ENCODE data around the gene CDKN2AIPNL. TPM values are rescaled to one million over a fixed set of nuclear protein-coding genes. Genes with fewer than 3 reads are reported as not detected.

The CDKN2AIPNL gene
- polyA plus RNA-seq, 1 of the 3 experiments (the other 2 are of a cell fraction) = 23.3 TPM

DNA sequence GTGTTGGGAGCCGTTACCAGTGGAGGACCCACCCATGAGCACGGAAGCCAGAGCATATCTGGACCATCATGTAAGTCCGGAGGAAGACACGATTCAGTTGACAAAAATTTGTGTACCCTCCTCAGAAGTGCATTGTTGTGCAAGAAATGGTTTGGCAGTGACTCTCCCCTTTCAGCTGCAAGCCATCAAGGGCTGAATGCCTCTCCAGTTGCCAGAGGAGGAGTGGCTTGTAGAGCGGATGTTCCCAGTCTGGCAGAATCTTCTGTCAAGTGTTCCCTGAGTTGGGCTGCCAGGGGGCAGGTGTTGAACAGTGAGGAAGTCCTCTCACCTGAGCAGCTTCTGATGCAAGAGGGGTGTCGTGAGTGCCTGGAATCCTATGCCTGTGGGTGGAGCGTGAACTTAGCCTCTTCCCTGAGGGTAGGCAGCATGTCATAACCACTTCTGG is 27.6 kb upstream of the CDKN2AIPNL start (continued):
- TF ChIP-seq EZH2phosphoT487 (IDR thresholded peaks at IDR 0.05; ENCODE audit: borderline replicate concordance, low read depth) (no peak), GABPA (IDR thresholded peaks at IDR 0.05; ENCODE audit: low read depth) (no peak), PBX3 (IDR thresholded peaks at IDR 0.05) (peak; percentile 86), FOXM1 (IDR thresholded peaks at IDR 0.05; ENCODE audit: low read depth) (no peak), RCOR1 (IDR thresholded peaks at IDR 0.05; ENCODE audit: low read length) (no peak), JUND (IDR thresholded peaks at IDR 0.05) (peak; percentile 86), REST (IDR thresholded peaks at IDR 0.05; ENCODE audit: low read depth, low read length) (peak; percentile 57; the same call in 1 of the 2 replicates), POLR2AphosphoS5 (IDR thresholded peaks at IDR 0.05; ENCODE audit: low read depth, low read length) (peak; percentile 81), SIN3A (IDR thresholded peaks at IDR 0.05; ENCODE audit: borderline replicate concordance, low read depth, low read length) (peak; percentile 30; the same call in 1 of the 2 replicates), NFIC (IDR thresholded peaks at IDR 0.05; ENCODE audit: borderline replicate concordance) (peak; percentile 97)
- TF ChIP-seq, protein P1, sequence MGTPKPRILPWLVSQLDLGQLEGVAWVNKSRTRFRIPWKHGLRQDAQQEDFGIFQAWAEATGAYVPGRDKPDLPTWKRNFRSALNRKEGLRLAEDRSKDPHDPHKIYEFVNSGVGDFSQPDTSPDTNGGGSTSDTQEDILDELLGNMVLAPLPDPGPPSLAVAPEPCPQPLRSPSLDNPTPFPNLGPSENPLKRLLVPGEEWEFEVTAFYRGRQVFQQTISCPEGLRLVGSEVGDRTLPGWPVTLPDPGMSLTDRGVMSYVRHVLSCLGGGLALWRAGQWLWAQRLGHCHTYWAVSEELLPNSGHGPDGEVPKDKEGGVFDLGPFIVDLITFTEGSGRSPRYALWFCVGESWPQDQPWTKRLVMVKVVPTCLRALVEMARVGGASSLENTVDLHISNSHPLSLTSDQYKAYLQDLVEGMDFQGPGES (IDR thresholded peaks at IDR 0.05; ENCODE audit: low read depth, low read length) = no peak

DNA sequence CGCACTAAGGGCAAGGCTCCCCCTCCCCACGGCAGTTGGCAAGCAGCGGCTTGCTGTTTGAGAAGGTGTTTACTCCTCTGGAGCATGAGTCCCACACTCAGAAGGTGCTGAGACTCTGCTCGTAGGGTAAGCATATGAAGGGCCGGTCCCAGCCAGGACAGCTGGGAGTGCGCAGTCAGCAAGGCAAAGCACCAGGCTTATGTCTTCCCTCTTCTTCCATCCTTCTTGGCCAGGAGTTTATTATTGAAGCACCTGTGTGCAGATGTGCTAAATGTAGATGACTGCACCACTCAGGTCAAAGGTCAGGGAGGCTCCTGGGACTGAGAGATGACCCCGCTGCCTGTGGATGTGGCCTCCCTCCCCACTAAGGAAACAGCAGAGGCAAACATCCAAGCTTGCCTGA is 27.0 kb upstream of the CDKN2AIPNL start:
- no peaks in the 10 kb centered on the region for H3K36me3 ChIP-seq (replicated peaks in 1 of 2; ENCODE audit: control insufficient read depth in 1 of 2, insufficient read depth in 2 of 2, low read length in 1 of 2)
- 95% methylated on average over 5 of the region's 7 CpGs for WGBS (ENCODE audit: low lambda C conversion rate)
- no peaks in the 10 kb centered on the region for H3K79me2 ChIP-seq (ENCODE audit: insufficient read depth)
- no peaks in the 10 kb centered on the region for H4K20me1 ChIP-seq (ENCODE audit: insufficient read depth)
- no peak for TF ChIP-seq NFIC (IDR thresholded peaks at IDR 0.05; ENCODE audit: borderline replicate concordance)
- TF ChIP-seq YY1 (IDR thresholded peaks at IDR 0.05; ENCODE audit: low read depth) = no peak
- peak overlapping the region; percentile 74 for H3K4me2 ChIP-seq
- no peaks in the 10 kb centered on the region for H3K27me3 ChIP-seq (ENCODE audit: insufficient read depth)
- no peak overlapping the region; a peak in 1 of 4 replicates for H3K4me3 ChIP-seq (ENCODE audit: low read depth in 2 of 2, low read length in 1 of 2)
- H3F3A ChIP-seq (replicated peaks; ENCODE audit: insufficient read depth) = peaks cover 45% of the 10 kb centered on the region
- ChIA-PET POLR2A (no interaction called here), CTCF (no interaction called here)
- no peaks in the 10 kb centered on the region for H3K9me3 ChIP-seq
- H3K4me1 ChIP-seq (ENCODE audit: control insufficient read depth in 1 of 2, insufficient read depth in 2 of 2, low read depth in 1 of 2, low read length in 1 of 2) = peaks cover 25 to 36% of the 10 kb centered on the region in 2 experiments; a peak in 3 of 4 replicates
- H3K27ac ChIP-seq (ENCODE audit: low read depth in 2 of 2, low read length in 1 of 2) = peak overlapping the region; percentile 67 to 96
- DNase-seq = no peak
- H3K9ac ChIP-seq = peak overlapping the region; percentile 80
- no peak overlapping the region for H2AFZ ChIP-seq (ENCODE audit: low read depth)
- H3K9me2 ChIP-seq = no peaks in the 10 kb centered on the region

All from SK-N-SH (cell line).